LNCaP clone FGC (cell line): Measurements from ENCODE around the gene LRRC1.

Experiments
- DNase-seq: peaks from one replicate; pipeline ENCODE4 v3.0.0-alpha.2; 2011; ENCODE audit warnings: low read depth
- H3K4me3 ChIP-seq: 2 replicates; pipeline ENCODE4 v1.5.1; 2011; ENCODE audit warnings: mild to moderate bottlenecking, low read depth, low read length, control low read depth
- TF ChIP-seq, protein P1 (sequence below): IDR thresholded peaks from 2 replicates; pipeline ENCODE4 v1.5.1; 2012; ENCODE audit warnings: mild to moderate bottlenecking; ENCODE audit not compliant: control insufficient read depth, insufficient read depth; ENCODE audit errors: extremely low read depth

LRRC1 gene

DNA sequence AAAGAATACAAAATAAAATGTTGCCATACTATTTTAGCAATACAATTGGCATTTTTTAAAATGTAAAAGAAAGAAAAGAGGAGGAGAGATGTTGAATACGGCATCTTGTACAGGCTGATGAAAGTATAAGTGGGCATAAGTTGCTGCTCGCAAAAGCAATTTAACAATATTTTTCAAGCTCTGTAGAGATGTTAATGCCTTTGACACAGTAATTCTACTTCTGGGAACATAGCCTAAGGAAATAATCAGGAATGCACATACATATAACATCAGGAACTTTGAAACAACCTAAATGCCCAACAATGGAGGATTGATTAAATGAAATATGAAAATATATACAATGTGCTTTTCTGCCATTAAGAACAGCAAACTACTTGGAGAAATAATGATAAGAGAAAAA is 80.2 kb downstream of the LRRC1 start:
- H3K4me3 ChIP-seq = no peak overlapping the region
- no peak for DNase-seq
- TF ChIP-seq, protein P1, sequence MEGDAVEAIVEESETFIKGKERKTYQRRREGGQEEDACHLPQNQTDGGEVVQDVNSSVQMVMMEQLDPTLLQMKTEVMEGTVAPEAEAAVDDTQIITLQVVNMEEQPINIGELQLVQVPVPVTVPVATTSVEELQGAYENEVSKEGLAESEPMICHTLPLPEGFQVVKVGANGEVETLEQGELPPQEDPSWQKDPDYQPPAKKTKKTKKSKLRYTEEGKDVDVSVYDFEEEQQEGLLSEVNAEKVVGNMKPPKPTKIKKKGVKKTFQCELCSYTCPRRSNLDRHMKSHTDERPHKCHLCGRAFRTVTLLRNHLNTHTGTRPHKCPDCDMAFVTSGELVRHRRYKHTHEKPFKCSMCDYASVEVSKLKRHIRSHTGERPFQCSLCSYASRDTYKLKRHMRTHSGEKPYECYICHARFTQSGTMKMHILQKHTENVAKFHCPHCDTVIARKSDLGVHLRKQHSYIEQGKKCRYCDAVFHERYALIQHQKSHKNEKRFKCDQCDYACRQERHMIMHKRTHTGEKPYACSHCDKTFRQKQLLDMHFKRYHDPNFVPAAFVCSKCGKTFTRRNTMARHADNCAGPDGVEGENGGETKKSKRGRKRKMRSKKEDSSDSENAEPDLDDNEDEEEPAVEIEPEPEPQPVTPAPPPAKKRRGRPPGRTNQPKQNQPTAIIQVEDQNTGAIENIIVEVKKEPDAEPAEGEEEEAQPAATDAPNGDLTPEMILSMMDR = no peak

DNA sequence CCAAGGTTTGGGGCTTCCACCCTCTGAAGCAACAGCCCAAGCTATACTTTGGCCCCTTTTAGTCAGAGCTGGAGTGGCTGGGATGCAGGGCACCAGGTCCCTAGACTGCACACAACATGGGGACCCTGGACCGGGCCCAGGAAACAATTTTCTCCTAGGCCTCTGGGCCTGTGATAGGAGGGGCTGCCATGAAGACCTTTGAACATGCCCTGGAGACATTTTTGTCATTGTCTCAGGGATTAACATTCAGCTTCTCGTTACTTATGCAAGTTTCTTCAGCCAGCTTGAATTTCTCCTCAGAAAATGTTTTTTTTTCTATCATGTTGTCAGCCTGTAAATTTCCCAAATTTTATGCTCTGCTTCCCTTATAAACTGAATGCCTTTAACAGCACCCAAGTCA is 82.3 kb downstream of the LRRC1 start:
- TF ChIP-seq, protein P1 = no peak
- no peak overlapping the region for H3K4me3 ChIP-seq
- DNase-seq = no peak

DNA sequence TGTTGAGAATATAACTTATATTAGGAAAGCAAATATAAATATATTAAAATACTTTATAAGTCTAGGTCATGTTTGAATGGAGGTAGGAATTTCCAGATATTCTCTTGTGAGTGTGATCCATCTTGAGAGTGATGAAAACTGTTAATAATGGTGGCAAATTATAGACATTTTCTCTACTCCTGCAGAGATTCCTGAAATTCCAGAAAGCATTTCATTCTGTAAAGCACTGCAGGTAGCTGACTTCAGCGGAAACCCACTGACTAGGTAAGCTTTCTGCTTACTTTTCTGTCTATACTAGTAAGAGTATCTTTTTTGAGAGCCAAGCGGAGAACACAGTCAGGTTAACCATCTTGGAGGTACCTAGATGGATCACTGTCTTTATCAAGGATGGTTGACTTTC is 84.0 kb downstream of the LRRC1 start:
- DNase-seq = no peak
- TF ChIP-seq, protein P1 = no peak

DNA sequence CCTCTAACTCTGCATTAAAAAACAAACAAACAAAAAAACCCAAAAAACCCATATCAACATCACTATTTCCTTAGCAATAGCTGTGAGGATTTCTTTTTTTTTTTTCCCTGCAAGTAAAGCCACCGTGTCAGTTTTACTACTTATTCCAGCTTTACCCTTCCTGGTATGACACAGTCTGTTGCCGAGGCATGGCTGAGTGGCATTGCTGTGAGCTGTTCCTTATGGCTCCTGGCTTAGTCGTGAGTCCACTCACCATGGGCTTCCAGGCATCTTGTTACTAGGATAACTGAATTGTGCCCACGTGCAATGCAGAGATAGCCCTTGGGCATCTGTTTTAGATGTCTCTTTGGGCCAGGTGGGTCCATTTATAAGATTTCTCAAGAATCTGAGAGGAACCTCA is 84.8 kb downstream of the LRRC1 start:
- no peak for DNase-seq
- TF ChIP-seq, protein P1 = no peak
- H3K4me3 ChIP-seq = no peak overlapping the region

More for the DNA sequence above, 84.0 kb downstream of the LRRC1 start:
- H3K4me3 ChIP-seq = no peak overlapping the region

DNA sequence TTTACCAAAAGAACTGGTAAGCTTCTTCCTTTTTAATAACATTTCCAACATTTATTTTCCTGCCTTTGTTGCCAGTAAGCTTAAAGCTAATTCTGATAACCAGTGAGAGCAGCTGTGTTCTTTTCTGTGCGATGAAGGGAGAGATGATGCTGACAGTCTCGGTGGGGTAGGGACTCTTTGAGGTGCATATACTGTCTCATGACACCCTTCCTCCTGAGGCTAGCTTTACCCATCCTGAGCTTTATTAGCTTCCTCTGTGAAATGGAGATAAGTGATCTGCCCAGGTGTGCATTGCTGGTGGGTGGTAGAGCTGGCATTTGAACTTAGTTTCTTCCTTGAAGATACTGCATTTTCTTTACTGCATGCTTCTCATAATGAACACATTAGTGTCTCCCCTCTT is 92.5 kb downstream of the LRRC1 start:
- DNase-seq = no peak
- TF ChIP-seq, protein P1 = no peak
- H3K4me3 ChIP-seq = no peak overlapping the region

DNA sequence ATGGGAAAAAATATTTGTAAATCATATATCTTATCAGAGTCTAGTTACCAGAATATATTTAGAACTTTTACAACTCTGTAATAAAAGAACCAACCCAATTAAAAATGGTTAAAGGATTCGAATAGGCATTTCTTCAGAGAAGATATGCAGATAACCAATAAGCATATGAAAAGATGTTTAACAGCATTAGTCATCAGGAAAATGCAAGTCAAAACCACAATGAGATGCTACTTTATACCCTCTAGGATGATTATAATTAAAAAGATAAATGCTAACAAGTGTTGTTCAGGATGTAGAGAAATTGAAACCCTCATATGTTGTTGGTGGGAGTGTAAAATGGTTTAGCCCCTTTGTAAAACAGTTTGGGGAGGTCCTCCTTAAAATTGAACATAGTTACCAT is 94.1 kb downstream of the LRRC1 start:
- H3K4me3 ChIP-seq = no peak overlapping the region
- TF ChIP-seq, protein P1 = no peak
- no peak for DNase-seq

DNA sequence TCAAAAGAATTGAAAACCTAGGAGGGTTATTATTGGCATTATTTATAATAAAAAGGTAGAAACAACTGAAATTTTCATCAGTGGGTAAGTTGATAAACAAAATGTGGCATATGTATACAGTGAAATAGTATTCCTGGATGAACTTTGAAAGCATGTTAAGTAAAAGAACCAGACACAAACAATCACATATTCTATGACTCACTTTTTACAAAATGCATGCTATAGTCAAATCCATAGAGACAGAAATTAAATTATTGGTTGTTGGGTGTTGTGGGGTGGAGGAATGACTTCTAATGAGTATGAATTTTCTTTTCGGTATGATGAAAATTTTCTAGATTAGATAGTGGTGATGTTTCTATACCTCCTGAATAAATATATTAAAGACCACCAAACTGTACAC is 94.6 kb downstream of the LRRC1 start:
- DNase-seq = no peak
- TF ChIP-seq, protein P1 = no peak
- no peak overlapping the region for H3K4me3 ChIP-seq
